Germinal center (tissue), 1 donor: Measurements from ENCODE around the gene INSRR.

Experiments
- DNase-seq: peaks from one replicate; pipeline ENCODE4 v3.0.0; 2012; ENCODE audit warnings: mixed read lengths, low spot score

Gene INSRR

DNA sequence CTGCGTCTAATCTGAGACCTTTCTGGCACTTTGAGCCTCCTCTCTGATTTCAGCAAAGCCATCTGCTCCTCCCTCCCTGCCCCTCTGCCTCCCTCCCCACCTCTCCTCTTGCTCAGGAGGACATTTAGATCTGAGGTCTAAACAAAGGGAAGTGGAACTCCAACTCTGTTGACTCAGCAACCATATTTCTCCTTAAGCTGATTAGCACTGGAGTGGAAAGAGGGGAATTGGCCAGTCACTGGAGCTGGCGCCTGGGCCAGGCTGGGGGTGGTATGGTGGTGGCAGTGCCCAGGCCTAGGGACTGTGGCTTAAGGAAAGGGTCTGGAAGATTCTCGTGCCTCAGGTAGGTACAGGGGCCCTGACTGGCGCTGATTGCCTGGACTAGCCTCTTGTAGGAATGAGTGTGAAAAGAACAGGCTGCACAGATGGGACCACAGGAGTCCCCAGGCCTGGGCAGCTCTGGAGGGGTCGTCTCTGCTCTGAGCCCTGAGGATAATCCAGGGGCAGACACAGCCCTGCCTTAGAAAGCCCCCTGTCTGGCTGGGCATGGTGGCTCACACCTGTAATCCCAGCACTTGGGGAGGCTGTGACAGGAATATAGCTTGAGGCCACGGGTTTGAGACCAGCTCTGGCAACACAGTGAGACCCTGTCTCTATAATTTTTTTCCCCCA, 54.2 kb downstream of the INSRR start:
- DNase-seq: no peak

GRCh38 chr1:156804026-156804425, 54.9 kb downstream of the INSRR start:
- no peak for DNase-seq

- DNase-seq: no peak
These were observed 55.6 kb downstream of the INSRR start for GRCh38 chr1:156803086-156803851.

- no peak for DNase-seq
These were observed 56.4 kb downstream of the INSRR start for GRCh38 chr1:156802421-156802935.

DNA sequence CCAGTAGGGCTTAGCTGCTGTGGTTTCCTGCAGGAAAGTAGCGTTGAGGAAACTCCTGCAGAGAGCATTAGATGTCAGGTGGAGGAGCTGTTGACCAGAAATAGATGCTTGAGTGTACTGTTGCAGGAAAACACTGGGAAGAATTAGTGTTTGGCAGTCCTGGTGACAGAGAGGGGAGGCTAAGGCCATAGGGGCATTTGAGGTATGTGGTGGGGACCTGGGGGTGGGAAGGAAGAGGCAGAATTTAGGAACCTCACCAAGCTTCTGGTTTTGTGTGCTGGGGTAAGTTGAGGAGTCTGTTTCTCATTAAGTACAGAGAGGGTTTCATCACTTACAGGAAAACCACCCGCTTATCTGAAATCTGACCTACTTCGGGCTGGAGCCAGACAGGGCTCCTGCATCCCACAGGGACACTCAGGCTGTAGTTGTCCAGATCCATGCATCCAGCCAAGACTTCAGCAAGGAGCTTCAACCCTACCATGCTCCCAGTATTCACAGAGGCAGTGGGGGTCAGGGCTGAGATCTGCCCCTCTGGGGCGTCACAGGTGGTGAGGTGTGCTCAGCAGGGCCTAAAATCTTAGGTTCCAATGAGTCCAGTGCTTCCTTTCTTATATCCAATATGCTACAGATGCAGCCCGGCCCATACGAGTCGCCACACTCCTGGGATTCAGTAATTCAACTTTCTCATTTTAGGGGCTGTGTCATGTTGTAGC, 57.4 kb downstream of the INSRR start:
- DNase-seq: no peak

DNA sequence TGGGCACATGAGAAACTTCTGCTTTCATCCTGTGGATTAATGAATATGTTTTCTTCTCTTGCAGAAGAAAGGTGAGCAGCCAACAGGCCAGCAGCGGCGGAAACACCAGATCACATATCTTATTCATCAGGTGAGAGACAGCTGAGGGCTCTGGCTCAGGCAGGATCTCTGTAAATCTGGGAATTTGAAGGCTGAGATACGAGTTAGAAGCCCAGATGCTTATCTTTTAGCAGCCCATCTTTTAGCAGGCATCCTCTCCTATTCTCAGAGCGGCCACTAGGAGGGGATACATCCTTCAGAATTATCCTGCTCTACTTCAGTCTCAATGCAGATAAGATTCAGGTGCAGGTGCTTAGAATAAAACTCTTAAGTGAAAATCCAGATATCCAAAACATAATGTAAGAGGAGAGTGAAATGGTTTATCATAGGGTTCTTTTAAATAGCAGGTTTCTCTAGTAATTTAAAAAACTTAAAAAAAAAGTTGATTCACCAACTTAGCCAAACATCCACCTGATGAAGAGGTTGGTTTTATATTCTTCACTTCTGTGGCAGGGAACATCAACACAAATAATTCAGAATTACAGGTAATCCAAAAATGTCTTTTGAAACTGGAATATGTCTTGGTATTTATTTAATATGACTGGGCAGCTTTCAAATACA, 61.6 kb downstream of the INSRR start:
- peak; percentile 64 for DNase-seq

GRCh38 chr1:156796340-156797097, 62.4 kb downstream of the INSRR start:
- peak; percentile 36 for DNase-seq

DNA sequence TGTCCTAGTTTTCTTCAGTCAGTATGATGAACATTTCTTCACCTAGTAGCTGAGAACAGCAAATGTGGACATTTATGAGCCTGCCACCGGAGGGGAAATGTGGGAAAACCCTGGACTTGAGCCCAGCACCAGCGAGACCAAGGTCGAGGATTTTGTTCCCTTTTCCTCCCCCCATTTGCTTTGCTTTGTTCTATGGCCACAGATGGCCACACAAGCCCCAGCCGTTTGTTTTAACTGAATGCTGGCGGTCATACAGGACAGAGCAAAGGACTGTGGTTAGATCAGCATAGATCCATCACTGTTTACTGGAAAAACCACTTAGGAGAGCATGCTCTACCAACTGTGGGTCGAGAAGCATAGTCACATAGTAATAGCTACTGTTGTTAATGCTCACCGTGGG, 63.1 kb downstream of the INSRR start:
- DNase-seq: no peak

GRCh38 chr1:156795374-156795733, 63.6 kb downstream of the INSRR start:
- DNase-seq: no peak

- no peak for DNase-seq
These were observed 64.2 kb downstream of the INSRR start for GRCh38 chr1:156794506-156795373.
